HL-60 (cell line): ENCODE measurements around the gene TUNAR.

Experiments
- DNase-seq, 2 experiments: peaks; one replicate each; pipeline ENCODE4 v3.0.0-alpha.2; 2010 to 2020; ENCODE audit warnings: low read depth in 1 of 2, low spot score in 1 of 2
- H3K27ac ChIP-seq: fragments of 250-450 bp; sonication (Bioruptor Pico); replicated peaks from 2 replicates; pipeline ENCODE4 v1.5.1; 2020; ENCODE audit warnings: mild to moderate bottlenecking, moderate library complexity
- H3K27me3 ChIP-seq: fragments of 250-450 bp; sonication (Bioruptor Pico); 2 replicates; pipeline ENCODE4 v1.5.1; 2021; ENCODE audit warnings: mild to moderate bottlenecking, moderate library complexity; ENCODE audit not compliant: insufficient read depth, poor library complexity, severe bottlenecking
- H3K4me3 ChIP-seq: replicated peaks from 2 replicates; pipeline ENCODE4 v1.5.1; 2011; ENCODE audit warnings: mild to moderate bottlenecking, control low read depth, low read length; ENCODE audit not compliant: insufficient read depth
- GABPA ChIP-seq: IDR thresholded peaks from 2 replicates; pipeline ENCODE4 v1.6.1; 2012; ENCODE audit warnings: low read depth
- POLR2AphosphoS5 ChIP-seq: IDR thresholded peaks from 2 replicates; pipeline ENCODE4 v1.6.1; 2012; ENCODE audit warnings: low read depth
- REST ChIP-seq: IDR thresholded peaks from 2 replicates; pipeline ENCODE4 v1.6.1; 2012; ENCODE audit warnings: low read depth; ENCODE audit not compliant: insufficient replicate concordance
- SPI1 ChIP-seq: IDR thresholded peaks from 2 replicates; pipeline ENCODE4 v1.6.1; 2012; ENCODE audit warnings: low read depth, mild to moderate bottlenecking, borderline replicate concordance
- TF ChIP-seq, protein P1 (sequence below): IDR thresholded peaks from one replicate; pipeline ENCODE4 v1.5.1; 2011; ENCODE audit warnings: low read length, control low read depth, inconsistent platforms; ENCODE audit not compliant: insufficient read depth

Gene TUNAR

GRCh38 chr14:95862243-95862642 lies 14.4 kb upstream of the TUNAR start:
- peaks cover 2% of the 10 kb centered on the region for H3K27me3 ChIP-seq
- H3K4me3 ChIP-seq = no peak overlapping the region
- DNase-seq = no peak
- TF ChIP-seq REST (peak; percentile 91), GABPA (no peak)
- no peak overlapping the region for H3K27ac ChIP-seq

DNA sequence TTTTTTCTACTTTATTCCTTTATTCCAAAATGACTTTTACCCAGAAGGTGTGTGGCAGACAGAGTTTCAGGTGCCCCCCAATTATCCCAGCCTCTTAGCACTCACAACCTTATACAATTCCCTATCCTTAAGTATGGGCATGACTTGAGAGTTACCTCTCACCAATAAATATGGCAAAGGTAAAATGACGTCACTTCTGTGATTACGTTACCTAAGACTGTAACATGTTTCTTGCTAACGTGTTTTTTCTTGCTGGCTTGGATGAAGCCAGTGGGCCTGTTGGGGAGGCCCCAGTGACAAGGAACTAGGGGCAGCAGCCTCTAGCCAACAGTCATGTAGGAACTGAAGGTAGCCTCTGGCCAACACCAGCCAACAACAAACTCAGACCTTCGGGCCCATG lies 13.3 kb upstream of the TUNAR start:
- no peak overlapping the region for H3K4me3 ChIP-seq
- DNase-seq = no peak
- no peak overlapping the region for H3K27ac ChIP-seq
- TF ChIP-seq, protein P1, sequence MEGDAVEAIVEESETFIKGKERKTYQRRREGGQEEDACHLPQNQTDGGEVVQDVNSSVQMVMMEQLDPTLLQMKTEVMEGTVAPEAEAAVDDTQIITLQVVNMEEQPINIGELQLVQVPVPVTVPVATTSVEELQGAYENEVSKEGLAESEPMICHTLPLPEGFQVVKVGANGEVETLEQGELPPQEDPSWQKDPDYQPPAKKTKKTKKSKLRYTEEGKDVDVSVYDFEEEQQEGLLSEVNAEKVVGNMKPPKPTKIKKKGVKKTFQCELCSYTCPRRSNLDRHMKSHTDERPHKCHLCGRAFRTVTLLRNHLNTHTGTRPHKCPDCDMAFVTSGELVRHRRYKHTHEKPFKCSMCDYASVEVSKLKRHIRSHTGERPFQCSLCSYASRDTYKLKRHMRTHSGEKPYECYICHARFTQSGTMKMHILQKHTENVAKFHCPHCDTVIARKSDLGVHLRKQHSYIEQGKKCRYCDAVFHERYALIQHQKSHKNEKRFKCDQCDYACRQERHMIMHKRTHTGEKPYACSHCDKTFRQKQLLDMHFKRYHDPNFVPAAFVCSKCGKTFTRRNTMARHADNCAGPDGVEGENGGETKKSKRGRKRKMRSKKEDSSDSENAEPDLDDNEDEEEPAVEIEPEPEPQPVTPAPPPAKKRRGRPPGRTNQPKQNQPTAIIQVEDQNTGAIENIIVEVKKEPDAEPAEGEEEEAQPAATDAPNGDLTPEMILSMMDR = no peak
- TF ChIP-seq POLR2AphosphoS5 (no peak), GABPA (no peak), SPI1 (no peak), REST (no peak)
- H3K27me3 ChIP-seq = peaks cover 4% of the 10 kb centered on the region

- H3K27me3 ChIP-seq = peaks cover 6% of the 10 kb centered on the region
- no peak overlapping the region for H3K27ac ChIP-seq
- TF ChIP-seq, protein P1 = no peak
- TF ChIP-seq REST (no peak), POLR2AphosphoS5 (no peak), GABPA (no peak), SPI1 (no peak)
- no peak overlapping the region for H3K4me3 ChIP-seq
- no peak for DNase-seq
Measured at GRCh38 chr14:95869776-95870175, 6.9 kb upstream of the TUNAR start.

DNA sequence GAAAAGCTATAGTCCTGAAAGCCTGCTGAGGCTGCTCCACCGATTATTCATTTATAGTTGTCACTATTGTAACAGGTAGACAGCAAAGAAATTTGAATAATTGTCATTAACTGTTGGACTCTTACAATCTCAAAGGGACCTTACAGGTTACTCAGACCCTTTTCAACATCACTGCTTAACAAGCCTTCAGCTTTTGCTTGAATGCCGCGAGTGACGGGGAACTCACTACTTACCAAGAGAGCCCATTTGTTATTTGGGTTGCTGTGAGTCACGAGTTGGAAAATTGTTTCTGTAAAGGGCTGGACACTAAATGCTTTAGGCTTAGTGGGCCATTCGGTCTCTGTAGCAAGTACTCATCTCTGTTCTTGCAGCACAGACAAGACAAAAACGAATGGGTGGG lies 5.9 kb upstream of the TUNAR start:
- no peak overlapping the region for H3K4me3 ChIP-seq
- peaks cover 13% of the 10 kb centered on the region for H3K27me3 ChIP-seq
- H3K27ac ChIP-seq = no peak overlapping the region
- TF ChIP-seq, protein P1 = no peak
- DNase-seq = no peak
